ENCODE results near the gene SH3PXD2B.

Gene SH3PXD2B

GRCh38 chr5:172388246-172388733 is 66.0 kb downstream of the SH3PXD2B start:
- TF ChIP-seq CTCF (IDR thresholded peaks at IDR 0.05): no peak

GRCh38 chr5:172385707-172386106 is 68.6 kb downstream of the SH3PXD2B start:
- TF ChIP-seq CTCF (IDR thresholded peaks at IDR 0.05): no peak

- no peak for TF ChIP-seq CTCF (IDR thresholded peaks at IDR 0.05)
Measured at GRCh38 chr5:172385010-172385563, 69.2 kb downstream of the SH3PXD2B start.

- TF ChIP-seq CTCF (IDR thresholded peaks at IDR 0.05): no peak
Measured at GRCh38 chr5:172383191-172383802, 71.0 kb downstream of the SH3PXD2B start.

GRCh38 chr5:172380987-172381643 is 73.2 kb downstream of the SH3PXD2B start:
- TF ChIP-seq CTCF (IDR thresholded peaks at IDR 0.05): no peak

- TF ChIP-seq CTCF (IDR thresholded peaks at IDR 0.05): no peak
Measured at GRCh38 chr5:172380301-172380986, 73.9 kb downstream of the SH3PXD2B start.

- no peak for TF ChIP-seq CTCF (IDR thresholded peaks at IDR 0.05)
Measured at GRCh38 chr5:172379481-172379880, 74.8 kb downstream of the SH3PXD2B start.
